PC-3 (cell line): ENCODE data around the gene ZNF74.
"Not testable (repeated sequence)": the region's sequence is repeated elsewhere in the genome, so short reads cannot be mapped to it uniquely, and the experiment has no call there.

Experiments used
- CTCF ChIP-seq: fragments of 300-600 bp; sonication (generic); conservative IDR thresholded peaks from 2 replicates; pipeline ENCODE4 v1.5.1; 2017; ENCODE audit warnings: antibody characterized with exemption, low read depth, mild to moderate bottlenecking, low read length
- EZH2 ChIP-seq: fragments of 300-600 bp; sonication (generic); IDR thresholded peaks from one replicate; pipeline ENCODE4 v1.6.1; 2017; ENCODE audit warnings: antibody characterized with exemption, mild to moderate bottlenecking, low read length; ENCODE audit not compliant: unreplicated experiment
- EZH2phosphoT487 ChIP-seq: fragments of 300-600 bp; sonication (generic); IDR thresholded peaks from 2 replicates; pipeline ENCODE4 v1.6.1; 2018; ENCODE audit warnings: mild to moderate bottlenecking, antibody characterized with exemption, low read length, borderline replicate concordance

GRCh38 chr22:20376983-20377382 lies 17.0 kb upstream of the ZNF74 start:
- TF ChIP-seq CTCF, EZH2, EZH2phosphoT487: not testable (repeated sequence)
